Breast epithelium (tissue), 4 donors: ENCODE data around the gene HMGB4. TPM values are rescaled to one million over a fixed set of nuclear protein-coding genes. Genes with fewer than 3 reads are reported as not detected.

Source experiments
- DNase-seq, 2 donors: peaks; one replicate each; pipeline ENCODE4 v3.0.0-alpha.2; 2019; ENCODE audit warnings: low spot score in 2 of 2
- H3K27ac ChIP-seq, 2 donors: fragments of 200-600 bp; sonication (generic) in 1 of 2; one replicate each; pipeline ENCODE4 v1.5.1; 2016 to 2019; ENCODE audit warnings: mild to moderate bottlenecking in 1 of 2
- H3K27me3 ChIP-seq, 2 donors: fragments of 200-600 bp; sonication (generic) in 1 of 2; one replicate each; pipeline versions ENCODE4 v1.5.1 to v1.6.0; 2017 to 2019; ENCODE audit warnings: control low read depth in 1 of 2, mild to moderate bottlenecking in 1 of 2
- H3K36me3 ChIP-seq: fragments of 200-600 bp; one replicate; pipeline ENCODE4 v1.5.1; 2019
- H3K4me1 ChIP-seq, 2 donors: fragments of 200-600 bp; sonication (generic); one replicate each; pipeline ENCODE4 v1.5.1; 2016 to 2019; ENCODE audit warnings: control low read depth in 1 of 2
- H3K4me3 ChIP-seq, 3 donors: fragments of 200-600 bp; sonication (generic); 1 replicate in 2 of 3; 2 replicates in 1 of 3; pipeline ENCODE4 v1.5.1; 2016 to 2019; ENCODE audit warnings: mild to moderate bottlenecking in 3 of 3, moderate library complexity in 2 of 3
- H3K9me3 ChIP-seq, 2 donors: fragments of 200-600 bp; sonication (generic) in 1 of 2; one replicate each; pipeline ENCODE4 v1.5.1; 2016 to 2019; ENCODE audit warnings: control low read depth in 1 of 2
- CTCF ChIP-seq, 3 donors: fragments of 450-650 bp; IDR thresholded peaks; one replicate each; pipeline ENCODE4 v1.5.1; 2016 to 2017; ENCODE audit warnings: antibody characterized with exemption in 3 of 3, mild to moderate bottlenecking in 3 of 3, moderate library complexity in 3 of 3
- POLR2A ChIP-seq: fragments of 450-650 bp; IDR thresholded peaks from one replicate; pipeline ENCODE4 v1.6.1; 2016; ENCODE audit warnings: antibody characterized with exemption, mild to moderate bottlenecking, moderate library complexity
- POLR2AphosphoS5 ChIP-seq, 3 donors: sonication (generic); formaldehyde crosslinking; IDR thresholded peaks; one replicate each; pipeline ENCODE4 v1.6.1; 2017; ENCODE audit warnings: antibody characterized with exemption in 3 of 3
- intact Hi-C: fragments of 100-400 bp; cut with DNase I; formaldehyde crosslinking; loops from one replicate; pipeline ENCODE4 v1.15.1; 2023; ENCODE audit warnings: low total_unique reads
- total RNA-seq, 3 donors: library from RNA; depleted of rRNA; stranded (reverse); fragments of >200 nt; gene quantifications; one replicate each; pipeline ENCODE4 v1.1.0, GENCODE V29; 2016

Gene HMGB4
- total RNA-seq, 3 donors from 2014 or later = not detected

DNA sequence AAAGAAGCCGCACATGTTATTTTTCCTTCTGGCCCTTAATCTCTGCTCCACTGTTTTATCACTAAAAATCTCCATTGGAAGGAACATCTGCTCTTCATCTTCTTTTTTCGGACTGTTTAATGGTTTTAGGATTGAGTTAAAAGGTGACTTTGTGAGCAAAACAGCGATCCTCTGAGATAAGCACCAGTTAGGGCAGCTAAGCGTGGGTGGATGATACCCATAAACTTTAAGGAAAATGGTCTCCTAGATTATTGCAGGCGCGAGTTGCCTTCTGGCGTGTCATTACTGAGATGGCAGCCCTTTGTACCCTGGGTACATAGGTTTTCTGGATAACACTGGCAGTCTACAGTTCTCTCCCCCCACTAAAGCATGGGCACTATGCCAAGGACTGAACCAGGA lies 44.0 kb upstream of the HMGB4 start:
- Histone ChIP-seq H3K27me3 (no peaks in the 10 kb centered on the region), H3K36me3 (no peaks in the 10 kb centered on the region), H3K4me1 (no peaks in the 10 kb centered on the region), H3K9me3 (no peaks in the 10 kb centered on the region), H3K27ac (no peak overlapping the region), H3K4me3 (no peak overlapping the region)
- intact Hi-C loops = no loop called here
- no peak for DNase-seq
- TF ChIP-seq CTCF (IDR thresholded peaks at IDR 0.05) (no peak), POLR2A (no peak), POLR2AphosphoS5 (IDR thresholded peaks at IDR 0.05) (no peak)

GRCh38 chr1:33820804-33821203 lies 43.1 kb upstream of the HMGB4 start:
- H3K4me3 ChIP-seq = no peak overlapping the region
- no peaks in the 10 kb centered on the region for H3K27me3 ChIP-seq
- DNase-seq = no peak
- intact Hi-C loops = no loop called here
- H3K36me3 ChIP-seq = no peaks in the 10 kb centered on the region
- H3K27ac ChIP-seq = no peak overlapping the region
- TF ChIP-seq POLR2A = no peak
- no peak for TF ChIP-seq CTCF (IDR thresholded peaks at IDR 0.05)
- no peak for TF ChIP-seq POLR2AphosphoS5 (IDR thresholded peaks at IDR 0.05)
- H3K9me3 ChIP-seq = no peaks in the 10 kb centered on the region
- H3K4me1 ChIP-seq = no peaks in the 10 kb centered on the region

DNA sequence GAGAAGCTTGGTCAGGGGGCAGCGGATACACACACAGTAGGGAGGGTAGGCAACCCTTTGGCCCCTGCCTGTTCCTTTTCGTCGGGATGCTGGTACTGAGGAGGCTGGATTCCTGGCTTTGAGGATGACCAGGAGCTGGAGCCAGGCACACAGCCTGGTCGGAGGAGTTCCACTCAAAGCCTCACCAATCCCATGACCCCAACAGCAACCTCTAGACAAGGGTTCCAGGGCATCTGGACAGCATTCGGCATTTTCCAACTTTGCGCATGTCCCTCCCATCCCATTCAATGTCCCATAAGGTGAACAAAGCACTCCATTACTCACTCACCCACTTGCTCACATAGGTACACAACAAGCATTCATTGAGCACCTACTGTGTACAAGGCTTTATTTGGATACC lies 42.6 kb upstream of the HMGB4 start:
- Histone ChIP-seq H3K27ac (no peak overlapping the region), H3K36me3 (no peaks in the 10 kb centered on the region), H3K4me1 (no peaks in the 10 kb centered on the region), H3K27me3 (no peaks in the 10 kb centered on the region), H3K9me3 (no peaks in the 10 kb centered on the region), H3K4me3 (no peak overlapping the region)
- no peak for DNase-seq
- TF ChIP-seq CTCF (IDR thresholded peaks at IDR 0.05) (no peak), POLR2A (no peak), POLR2AphosphoS5 (IDR thresholded peaks at IDR 0.05) (no peak)
- intact Hi-C loops = no loop called here

DNA sequence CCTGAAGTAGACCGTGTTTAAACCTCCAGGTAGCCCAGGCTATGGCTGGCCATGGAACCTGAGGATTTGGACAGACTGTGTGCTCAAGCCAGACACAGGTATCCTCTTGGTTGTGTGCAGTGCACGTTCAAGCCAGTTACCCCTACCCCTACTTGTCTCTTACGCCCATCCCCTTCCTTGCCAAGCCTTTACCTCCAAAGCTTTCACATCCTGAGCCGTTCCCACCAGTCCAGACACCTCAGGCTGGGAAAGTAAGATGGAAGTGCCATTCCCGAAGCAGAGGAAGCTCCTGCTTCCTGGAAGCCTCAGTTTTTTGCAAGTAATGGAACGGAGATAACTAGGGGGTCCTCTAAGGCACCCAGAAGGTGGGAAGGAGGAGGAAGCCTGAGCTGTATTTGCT lies 41.5 kb upstream of the HMGB4 start:
- no peaks in the 10 kb centered on the region for H3K27me3 ChIP-seq
- no peak overlapping the region for H3K4me3 ChIP-seq
- H3K9me3 ChIP-seq = no peaks in the 10 kb centered on the region
- TF ChIP-seq POLR2A (no peak), POLR2AphosphoS5 (IDR thresholded peaks at IDR 0.05) (no peak), CTCF (IDR thresholded peaks at IDR 0.05) (no peak)
- no peaks in the 10 kb centered on the region for H3K36me3 ChIP-seq
- intact Hi-C loops = no loop called here
- DNase-seq = no peak
- no peak overlapping the region for H3K27ac ChIP-seq
- H3K4me1 ChIP-seq = no peaks in the 10 kb centered on the region

- Histone ChIP-seq H3K27me3 (no peaks in the 10 kb centered on the region), H3K4me3 (no peak overlapping the region), H3K36me3 (no peaks in the 10 kb centered on the region), H3K4me1 (no peaks in the 10 kb centered on the region), H3K27ac (no peak overlapping the region), H3K9me3 (no peaks in the 10 kb centered on the region)
- intact Hi-C loops = no loop called here
- no peak for TF ChIP-seq CTCF (IDR thresholded peaks at IDR 0.05)
- TF ChIP-seq POLR2A = no peak
- TF ChIP-seq POLR2AphosphoS5 (IDR thresholded peaks at IDR 0.05) = no peak
- DNase-seq = no peak
These were observed 40.5 kb upstream of the HMGB4 start for GRCh38 chr1:33823401-33823800.
